K562 (cell line): ENCODE measurements around the gene DRD3. TPM values are rescaled to one million over a fixed set of nuclear protein-coding genes. Genes with fewer than 3 reads are reported as not detected.

Experiments used
- ATAC-seq: fragments of 200-7000 bp; cut with Tn5 transposase; 3 replicates; pipeline ENCODE4 v1.9.1; 2020; ENCODE audit warnings: moderate library complexity
- BruUV-seq: library from RNA; stranded (reverse); fragments of 400-500 nt; replicated peaks from 2 replicates; lab custom pipeline; 2021; lab: Mats Ljungman, UMichigan
- CTCF ChIA-PET: fragments of 300-600 bp; formaldehyde crosslinking; extraction: SDS; loops from one replicate; lab custom pipeline; 2021; ENCODE audit warnings: low intra/inter-chr PET ratio; lab: Yijun Ruan, JAX
- POLR2A ChIA-PET: fragments of 300-600, 350-650 bp; sonication (Branson Sonifier 250); formaldehyde crosslinking; extraction: SDS; loops from one replicate; lab custom pipeline; 2021; ENCODE audit warnings: antibody characterized with exemption, inconsistent platforms; lab: Yijun Ruan, JAX
- DNase-seq, 4 experiments: peaks; one replicate each; pipeline versions ENCODE4 v3.0.0 to v3.0.0-alpha.2; 2011 to 2018; ENCODE audit warnings: low spot score in 3 of 4, mixed read lengths in 3 of 4; ENCODE audit errors: extremely low read depth in 1 of 4
- FAIRE-seq: peaks from 2 replicates; lab custom pipeline; 2011; peaks lifted over from hg19 to GRCh38; lab: Jason Lieb, UNC
- H2AFZ ChIP-seq: 2 replicates; pipeline ENCODE4 v1.6.0; 2011; ENCODE audit warnings: low read depth, low read length, control low read depth, inconsistent platforms
- H3K27ac ChIP-seq: fragments of 200-600 bp; 3 replicates; pipeline ENCODE4 v1.8.0; 2011; ENCODE audit warnings: low read depth, mild to moderate bottlenecking, control low read depth, inconsistent platforms, low read length, moderate library complexity, mixed read lengths; ENCODE audit errors: extremely low read depth
- H3K27me3 ChIP-seq, 2 experiments: fragments of 300-600 bp in 1 of 2; 2 replicates in 1 of 2; 3 replicates in 1 of 2; pipeline versions ENCODE4 v1.6.0 to v1.8.0; 2011; ENCODE audit warnings: inconsistent platforms in 2 of 2, low read length in 2 of 2, mild to moderate bottlenecking in 1 of 2, mixed read lengths in 1 of 2, moderate library complexity in 1 of 2; ENCODE audit not compliant: control insufficient read depth in 2 of 2, insufficient read depth in 2 of 2
- H3K36me3 ChIP-seq: fragments of 300-600 bp; 3 replicates; pipeline ENCODE4 v1.8.0; 2011; ENCODE audit warnings: mild to moderate bottlenecking, low read length, inconsistent platforms; ENCODE audit not compliant: control insufficient read depth, insufficient read depth
- H3K4me1 ChIP-seq, 2 experiments: fragments of 200-600 bp in 1 of 2; replicated peaks in 1 of 2; 2 replicates in 1 of 2; 3 replicates in 1 of 2; pipeline versions ENCODE4 v1.5.1 to v1.8.0; 2011; ENCODE audit warnings: inconsistent platforms in 2 of 2, low read length in 2 of 2, mild to moderate bottlenecking in 1 of 2, mixed read lengths in 1 of 2, moderate library complexity in 1 of 2; ENCODE audit not compliant: control insufficient read depth in 2 of 2, insufficient read depth in 2 of 2
- H3K4me2 ChIP-seq: 2 replicates; pipeline ENCODE4 v1.6.1; 2011; ENCODE audit warnings: low read length, control low read depth, inconsistent platforms, mixed read lengths; ENCODE audit not compliant: insufficient read depth
- H3K4me3 ChIP-seq: fragments of 200-600 bp; sonication (generic), shearing (Covaris generic); 2 replicates; pipeline ENCODE4 v1.5.1; 2016; ENCODE audit warnings: control low read depth, inconsistent platforms
- H3K79me2 ChIP-seq: fragments of 200-600 bp; 3 replicates; pipeline ENCODE4 v1.8.0; 2011; ENCODE audit warnings: low read length, inconsistent platforms; ENCODE audit not compliant: control insufficient read depth, insufficient read depth
- H3K9ac ChIP-seq, 2 experiments: 2 replicates each; pipeline versions ENCODE4 v1.6.0 to v1.6.1; 2011; ENCODE audit warnings: low read depth in 2 of 2, low read length in 2 of 2, control low read depth in 1 of 2, inconsistent platforms in 1 of 2, mild to moderate bottlenecking in 1 of 2, mixed read lengths in 1 of 2; ENCODE audit not compliant: insufficient read depth in 1 of 2
- H3K9me1 ChIP-seq: one replicate; pipeline ENCODE4 v1.6.0; 2011; ENCODE audit warnings: inconsistent platforms, mild to moderate bottlenecking, low read length, moderate library complexity; ENCODE audit not compliant: control insufficient read depth, insufficient read depth
- H3K9me3 ChIP-seq: replicated peaks from 2 replicates; pipeline ENCODE4 v1.5.1; 2011; ENCODE audit warnings: low read depth, low read length, inconsistent platforms; ENCODE audit not compliant: control insufficient read depth, insufficient read depth
- H4K20me1 ChIP-seq: replicated peaks from 2 replicates; pipeline ENCODE4 v1.6.1; 2011; ENCODE audit warnings: low read length, inconsistent platforms, mixed read lengths; ENCODE audit not compliant: control insufficient read depth, insufficient read depth
- CHD1 ChIP-seq: fragments of 200-600 bp; sonication (generic); IDR thresholded peaks from one replicate; pipeline ENCODE4 v1.6.1; 2012; ENCODE audit warnings: mild to moderate bottlenecking, moderate library complexity, low read length, inconsistent platforms
- COPS2 ChIP-seq: fragments of 450-650 bp; conservative IDR thresholded peaks from 2 replicates; pipeline ENCODE4 v1.6.1; 2016; ENCODE audit warnings: mild to moderate bottlenecking, moderate library complexity
- DPF2 ChIP-seq: fragments of 450-650 bp; IDR thresholded peaks from 2 replicates; pipeline ENCODE4 v1.6.1; 2016
- HDAC1 ChIP-seq, 2 experiments: fragments of 450-650 bp; IDR thresholded peaks; 2 replicates each; pipeline ENCODE4 v1.6.1; 2016 to 2017; ENCODE audit warnings: inconsistent platforms in 1 of 2, mild to moderate bottlenecking in 1 of 2, moderate library complexity in 1 of 2
- NFIC ChIP-seq: fragments of 450-650 bp; IDR thresholded peaks from 2 replicates; pipeline ENCODE4 v1.6.1; 2017; ENCODE audit warnings: mild to moderate bottlenecking, inconsistent platforms
- NFXL1 ChIP-seq: fragments of 450-650 bp; formaldehyde crosslinking; IDR thresholded peaks from 2 replicates; pipeline ENCODE4 v1.4.0; 2021; ENCODE audit warnings: mild to moderate bottlenecking
- POLR2B ChIP-seq: fragments of 450-650 bp; IDR thresholded peaks from 2 replicates; pipeline ENCODE4 v1.6.1; 2018; ENCODE audit warnings: low read depth; ENCODE audit not compliant: partially characterized antibody
- RBM14 ChIP-seq: fragments of 200-400 bp; formaldehyde crosslinking; IDR thresholded peaks from 2 replicates; pipeline ENCODE4 v1.6.1; 2018; ENCODE audit warnings: low read depth, mild to moderate bottlenecking, low read length, moderate library complexity, borderline replicate concordance; ENCODE audit not compliant: insufficient read depth
- RFX1 ChIP-seq: fragments of 450-650 bp; IDR thresholded peaks from 2 replicates; pipeline ENCODE4 v1.6.1; 2016; ENCODE audit warnings: mild to moderate bottlenecking, moderate library complexity
- TBL1XR1 ChIP-seq, 2 experiments: IDR thresholded peaks; 2 replicates each; pipeline ENCODE4 v1.6.1; 2012; ENCODE audit warnings: improper control_type of control experiment in 2 of 2, low read length in 2 of 2, mild to moderate bottlenecking in 1 of 2
- TCF7 ChIP-seq: sonication (generic); IDR thresholded peaks from 2 replicates; pipeline ENCODE4 v1.6.1; 2016; ENCODE audit warnings: antibody characterized with exemption, borderline replicate concordance
- ZNF165 ChIP-seq: fragments of 250-450 bp; sonication (Bioruptor Pico); IDR thresholded peaks from 2 replicates; pipeline ENCODE4 v1.4.0; 2020; ENCODE audit warnings: borderline replicate concordance
- in situ Hi-C: fragments of 300-500 bp; cut with MboI; formaldehyde crosslinking; loops from 4 replicates; pipeline ENCODE4 v1.15.0; 2018; ENCODE audit warnings: inconsistent platforms, mixed read lengths
- intact Hi-C: fragments of 100-400 bp; cut with micrococcal nuclease; formaldehyde crosslinking; loops from 2 replicates; pipeline ENCODE4 v1.14.2; 2022
- polyA plus RNA-seq, 8 experiments: library from polyadenylated mRNA; depleted of rRNA in 4 of 8; stranded (reverse) in 5 of 8; unstranded in 3 of 8; fragments of >200 nt; fragmentation: Nextera tagmentation in 2 of 8; fragmentation: Illumina TruSeq in 1 of 8; extraction: Ambion mirVana in 2 of 8; extraction: Trizol in 1 of 8; gene quantifications; 2 replicates each; pipeline versions ENCODE4 v1.2.1 to v1.2.3, GENCODE V29; 2011 to 2014; ENCODE audit warnings: inconsistent platforms in 1 of 8, missing spikeins in 1 of 8
- total RNA-seq, 7 experiments: library from RNA; depleted of rRNA in 6 of 7; stranded (reverse); fragments of >200 nt in 6 of 7; fragmentation: Illumina TruSeq in 2 of 7; extraction: Trizol in 2 of 7; gene quantifications; 2 replicates each; pipeline versions ENCODE4 v1.2.1 to v1.2.3, GENCODE V29; 2011 to 2021; ENCODE audit warnings: low replicate concordance in 1 of 7
- TF ChIP-seq, protein P1 (sequence below): sonication (generic); formaldehyde crosslinking; IDR thresholded peaks from 2 replicates; pipeline ENCODE4 v1.8.0; 2023; ENCODE audit warnings: mild to moderate bottlenecking, missing genetic modification reagents
- TF ChIP-seq, protein P2 (sequence below): sonication (generic); formaldehyde crosslinking; IDR thresholded peaks from 2 replicates; pipeline ENCODE4 v1.8.0; 2022; ENCODE audit warnings: mild to moderate bottlenecking, missing genetic modification reagents
- TF ChIP-seq, protein P3 (sequence below): fragments of 450-650 bp; IDR thresholded peaks from 2 replicates; pipeline ENCODE4 v1.6.1; 2016; ENCODE audit warnings: low read depth, mild to moderate bottlenecking, moderate library complexity
- TF ChIP-seq, protein P4 (sequence below): sonication (generic); formaldehyde crosslinking; IDR thresholded peaks from 2 replicates; pipeline ENCODE4 v1.9.0; 2022; ENCODE audit warnings: mild to moderate bottlenecking, missing genetic modification reagents
- TF ChIP-seq, protein P5 (sequence below), 2 experiments: fragments of 450-650 bp; conservative IDR thresholded peaks; 2 replicates each; pipeline ENCODE4 v1.6.1; 2017; ENCODE audit warnings: mild to moderate bottlenecking in 2 of 2, moderate library complexity in 2 of 2
- TF ChIP-seq, protein P6 (sequence below): IDR thresholded peaks from 3 replicates; pipeline ENCODE4 v1.6.1; 2011; ENCODE audit warnings: borderline replicate concordance, mild to moderate bottlenecking; ENCODE audit not compliant: insufficient read length, insufficient read depth

DRD3 gene
- total and polyA plus RNA-seq, 9 of the 15 experiments (the other 6 are each of a cell fraction or from before 2014, with no cell fraction given): not detected

DNA sequence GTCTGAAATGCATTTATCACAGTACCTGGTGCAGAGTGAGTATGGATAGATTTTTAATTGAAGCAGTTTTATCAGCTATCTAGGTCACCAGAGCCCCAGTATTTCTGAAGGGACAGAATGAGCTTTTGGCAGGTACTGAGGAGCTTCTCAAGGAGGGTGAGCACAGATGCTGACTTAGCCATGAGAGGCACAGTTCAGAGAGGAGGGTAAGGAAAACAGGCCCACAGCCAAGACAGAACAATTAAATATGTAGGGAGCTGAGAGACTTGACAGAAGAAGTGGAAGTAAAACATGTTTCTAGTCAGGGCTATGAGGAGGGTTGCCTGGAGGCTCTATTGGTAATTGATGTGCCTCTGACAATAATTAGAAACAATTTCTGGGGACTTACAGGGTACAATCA is 38.4 kb upstream of the DRD3 start:
- intact Hi-C loops (no loop called here), in situ Hi-C loops (no loop called here)
- FAIRE-seq (no peak), DNase-seq (no peak), ATAC-seq (no peak)
- H3K27me3 ChIP-seq: no peaks in the 10 kb centered on the region
- BruUV-seq: no TSS peak
- H3K9me1 ChIP-seq: no peaks in the 10 kb centered on the region
- no peaks in the 10 kb centered on the region; a peak in 2 of 5 replicates for H3K4me1 ChIP-seq
- H2AFZ ChIP-seq: no peak overlapping the region
- H3K27ac ChIP-seq: no peak overlapping the region
- H3K4me2 ChIP-seq: no peak overlapping the region
- H3K79me2 ChIP-seq: no peaks in the 10 kb centered on the region
- no peak overlapping the region for H3K9ac ChIP-seq
- no peaks in the 10 kb centered on the region for H3K36me3 ChIP-seq
- H4K20me1 ChIP-seq: no peaks in the 10 kb centered on the region
- POLR2A ChIA-PET: no interaction called here
- H3K4me3 ChIP-seq: no peak overlapping the region
- CTCF ChIA-PET: no interaction called here
- no peaks in the 10 kb centered on the region for H3K9me3 ChIP-seq
- TF ChIP-seq RBM14 (no peak), NFXL1 (CRISPR knock-in tag) (no peak), NFIC (no peak), CHD1 (no peak), RFX1 (no peak), HDAC1 (IDR thresholded peaks at IDR 0.05) (no peak), COPS2 (no peak), ZNF165 (CRISPR knock-in tag) (no peak), POLR2B (no peak), TCF7 (no peak), TBL1XR1 (IDR thresholded peaks at IDR 0.05; ENCODE audit: low read length in 2 of 2) (no peak), DPF2 (no peak)
- TF ChIP-seq, protein P1, sequence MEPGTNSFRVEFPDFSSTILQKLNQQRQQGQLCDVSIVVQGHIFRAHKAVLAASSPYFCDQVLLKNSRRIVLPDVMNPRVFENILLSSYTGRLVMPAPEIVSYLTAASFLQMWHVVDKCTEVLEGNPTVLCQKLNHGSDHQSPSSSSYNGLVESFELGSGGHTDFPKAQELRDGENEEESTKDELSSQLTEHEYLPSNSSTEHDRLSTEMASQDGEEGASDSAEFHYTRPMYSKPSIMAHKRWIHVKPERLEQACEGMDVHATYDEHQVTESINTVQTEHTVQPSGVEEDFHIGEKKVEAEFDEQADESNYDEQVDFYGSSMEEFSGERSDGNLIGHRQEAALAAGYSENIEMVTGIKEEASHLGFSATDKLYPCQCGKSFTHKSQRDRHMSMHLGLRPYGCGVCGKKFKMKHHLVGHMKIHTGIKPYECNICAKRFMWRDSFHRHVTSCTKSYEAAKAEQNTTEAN: no peak
- TF ChIP-seq, protein P2, sequence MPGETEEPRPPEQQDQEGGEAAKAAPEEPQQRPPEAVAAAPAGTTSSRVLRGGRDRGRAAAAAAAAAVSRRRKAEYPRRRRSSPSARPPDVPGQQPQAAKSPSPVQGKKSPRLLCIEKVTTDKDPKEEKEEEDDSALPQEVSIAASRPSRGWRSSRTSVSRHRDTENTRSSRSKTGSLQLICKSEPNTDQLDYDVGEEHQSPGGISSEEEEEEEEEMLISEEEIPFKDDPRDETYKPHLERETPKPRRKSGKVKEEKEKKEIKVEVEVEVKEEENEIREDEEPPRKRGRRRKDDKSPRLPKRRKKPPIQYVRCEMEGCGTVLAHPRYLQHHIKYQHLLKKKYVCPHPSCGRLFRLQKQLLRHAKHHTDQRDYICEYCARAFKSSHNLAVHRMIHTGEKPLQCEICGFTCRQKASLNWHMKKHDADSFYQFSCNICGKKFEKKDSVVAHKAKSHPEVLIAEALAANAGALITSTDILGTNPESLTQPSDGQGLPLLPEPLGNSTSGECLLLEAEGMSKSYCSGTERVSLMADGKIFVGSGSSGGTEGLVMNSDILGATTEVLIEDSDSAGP (CRISPR knock-in tag): no peak
- TF ChIP-seq, protein P3, sequence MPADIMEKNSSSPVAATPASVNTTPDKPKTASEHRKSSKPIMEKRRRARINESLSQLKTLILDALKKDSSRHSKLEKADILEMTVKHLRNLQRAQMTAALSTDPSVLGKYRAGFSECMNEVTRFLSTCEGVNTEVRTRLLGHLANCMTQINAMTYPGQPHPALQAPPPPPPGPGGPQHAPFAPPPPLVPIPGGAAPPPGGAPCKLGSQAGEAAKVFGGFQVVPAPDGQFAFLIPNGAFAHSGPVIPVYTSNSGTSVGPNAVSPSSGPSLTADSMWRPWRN: no peak
- TF ChIP-seq, protein P4, sequence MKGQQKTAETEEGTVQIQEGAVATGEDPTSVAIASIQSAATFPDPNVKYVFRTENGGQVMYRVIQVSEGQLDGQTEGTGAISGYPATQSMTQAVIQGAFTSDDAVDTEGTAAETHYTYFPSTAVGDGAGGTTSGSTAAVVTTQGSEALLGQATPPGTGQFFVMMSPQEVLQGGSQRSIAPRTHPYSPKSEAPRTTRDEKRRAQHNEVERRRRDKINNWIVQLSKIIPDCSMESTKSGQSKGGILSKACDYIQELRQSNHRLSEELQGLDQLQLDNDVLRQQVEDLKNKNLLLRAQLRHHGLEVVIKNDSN (CRISPR knock-in tag): no peak
- TF ChIP-seq, protein P5, sequence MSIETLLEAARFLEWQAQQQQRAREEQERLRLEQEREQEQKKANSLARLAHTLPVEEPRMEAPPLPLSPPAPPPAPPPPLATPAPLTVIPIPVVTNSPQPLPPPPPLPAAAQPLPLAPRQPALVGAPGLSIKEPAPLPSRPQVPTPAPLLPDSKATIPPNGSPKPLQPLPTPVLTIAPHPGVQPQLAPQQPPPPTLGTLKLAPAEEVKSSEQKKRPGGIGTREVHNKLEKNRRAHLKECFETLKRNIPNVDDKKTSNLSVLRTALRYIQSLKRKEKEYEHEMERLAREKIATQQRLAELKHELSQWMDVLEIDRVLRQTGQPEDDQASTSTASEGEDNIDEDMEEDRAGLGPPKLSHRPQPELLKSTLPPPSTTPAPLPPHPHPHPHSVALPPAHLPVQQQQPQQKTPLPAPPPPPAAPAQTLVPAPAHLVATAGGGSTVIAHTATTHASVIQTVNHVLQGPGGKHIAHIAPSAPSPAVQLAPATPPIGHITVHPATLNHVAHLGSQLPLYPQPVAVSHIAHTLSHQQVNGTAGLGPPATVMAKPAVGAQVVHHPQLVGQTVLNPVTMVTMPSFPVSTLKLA (conservative IDR thresholded peaks at IDR 0.05): no peak
- TF ChIP-seq, protein P6, sequence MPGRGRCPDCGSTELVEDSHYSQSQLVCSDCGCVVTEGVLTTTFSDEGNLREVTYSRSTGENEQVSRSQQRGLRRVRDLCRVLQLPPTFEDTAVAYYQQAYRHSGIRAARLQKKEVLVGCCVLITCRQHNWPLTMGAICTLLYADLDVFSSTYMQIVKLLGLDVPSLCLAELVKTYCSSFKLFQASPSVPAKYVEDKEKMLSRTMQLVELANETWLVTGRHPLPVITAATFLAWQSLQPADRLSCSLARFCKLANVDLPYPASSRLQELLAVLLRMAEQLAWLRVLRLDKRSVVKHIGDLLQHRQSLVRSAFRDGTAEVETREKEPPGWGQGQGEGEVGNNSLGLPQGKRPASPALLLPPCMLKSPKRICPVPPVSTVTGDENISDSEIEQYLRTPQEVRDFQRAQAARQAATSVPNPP: no peak
